DMS53 (cell line): ENCODE measurements around the gene SPATA21.
A peak's percentile ranks its signal among the peaks of the same experiment; 100 is the strongest.
"Not testable (repeated sequence)": the region's sequence is repeated elsewhere in the genome, so short reads cannot be mapped to it uniquely, and the experiment has no call there.

Experiments used
- DNase-seq: peaks from one replicate; lab custom pipeline; 2025; lab: John Stamatoyannopoulos, UW

Gene SPATA21

DNA sequence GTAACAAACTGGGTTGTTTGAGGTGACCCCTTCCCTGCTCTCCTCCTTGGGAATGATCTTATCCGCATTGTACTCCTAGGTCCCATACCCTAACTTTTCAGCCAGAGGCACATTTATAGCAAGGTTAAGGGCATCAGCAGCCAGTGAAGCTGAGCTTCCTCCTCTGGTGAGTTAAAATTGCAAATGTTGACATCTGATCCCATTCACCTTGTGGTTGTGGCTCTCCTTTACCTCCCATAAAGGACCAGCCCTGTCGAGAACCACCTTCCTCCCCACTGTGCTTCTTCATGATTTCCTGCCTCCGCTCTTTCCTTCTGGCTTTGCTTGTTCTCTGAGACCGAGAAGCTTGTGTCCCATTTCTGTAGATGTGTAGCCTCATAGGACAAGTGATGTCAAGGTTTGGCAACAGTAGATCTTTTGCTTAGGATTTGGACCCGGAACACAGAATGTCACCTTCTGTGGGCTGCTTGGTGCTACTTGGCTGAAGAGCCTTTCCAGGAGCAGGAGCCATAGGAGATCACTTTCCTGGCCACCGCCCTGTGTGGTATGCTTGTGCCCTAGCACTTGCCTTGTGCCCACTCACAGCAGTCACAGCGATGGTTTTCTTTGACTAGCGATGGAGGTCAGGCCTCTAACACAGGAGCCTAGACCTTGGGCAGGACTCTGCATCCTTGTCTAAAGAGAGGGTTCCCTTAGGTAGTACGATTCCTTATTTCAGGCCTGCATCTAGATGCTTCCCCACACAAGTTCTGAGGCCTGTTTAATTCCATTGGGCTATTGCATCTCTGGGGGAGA lies 51.4 kb downstream of the SPATA21 start:
- no peak for DNase-seq

GRCh38 chr1:16383888-16384287 lies 53.3 kb downstream of the SPATA21 start:
- no peak for DNase-seq

DNA sequence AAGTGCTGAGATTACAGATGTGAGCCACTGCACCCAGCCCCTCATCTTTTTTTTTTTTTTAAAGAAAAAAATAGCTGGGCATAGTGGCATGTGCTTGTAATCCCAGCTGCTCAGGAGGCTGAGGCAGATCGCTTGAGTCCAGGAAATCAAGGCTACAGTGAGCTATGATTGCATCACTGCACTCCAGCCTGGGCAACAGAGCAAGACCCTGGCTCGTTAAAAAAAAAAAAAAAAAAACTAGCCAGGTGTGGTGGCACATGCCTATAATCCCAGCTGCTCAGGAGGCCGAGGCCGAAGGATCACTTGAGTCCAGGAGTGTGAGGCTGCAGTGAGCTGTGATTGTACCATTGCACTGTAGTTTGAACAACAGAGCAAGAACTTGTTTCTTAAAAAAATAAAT lies 56.4 kb downstream of the SPATA21 start:
- DNase-seq: no peak

DNA sequence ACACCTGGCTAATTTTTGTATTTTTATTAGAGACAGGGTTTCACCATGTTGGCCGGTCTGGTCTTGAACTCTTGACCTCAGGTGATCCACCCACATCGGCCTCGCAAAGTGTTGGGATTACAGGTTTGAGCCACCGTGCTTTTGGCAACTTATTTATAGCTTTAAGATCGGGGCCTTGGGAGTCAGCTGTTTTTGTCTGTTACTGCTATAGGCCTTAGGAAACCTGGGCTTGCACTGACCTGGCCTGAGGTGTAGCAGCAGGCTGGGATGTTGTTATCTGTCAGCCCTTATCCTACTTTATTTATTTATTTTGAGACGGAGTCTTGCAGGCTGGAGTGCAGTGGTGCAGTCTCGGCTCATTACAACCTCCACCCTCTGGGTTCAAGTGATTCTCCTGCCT lies 58.8 kb downstream of the SPATA21 start:
- DNase-seq: no peak

- DNase-seq: no peak
These were observed 60.3 kb downstream of the SPATA21 start for GRCh38 chr1:16376971-16377370.

GRCh38 chr1:16375521-16376340 lies 61.5 kb downstream of the SPATA21 start:
- no peak for DNase-seq

DNA sequence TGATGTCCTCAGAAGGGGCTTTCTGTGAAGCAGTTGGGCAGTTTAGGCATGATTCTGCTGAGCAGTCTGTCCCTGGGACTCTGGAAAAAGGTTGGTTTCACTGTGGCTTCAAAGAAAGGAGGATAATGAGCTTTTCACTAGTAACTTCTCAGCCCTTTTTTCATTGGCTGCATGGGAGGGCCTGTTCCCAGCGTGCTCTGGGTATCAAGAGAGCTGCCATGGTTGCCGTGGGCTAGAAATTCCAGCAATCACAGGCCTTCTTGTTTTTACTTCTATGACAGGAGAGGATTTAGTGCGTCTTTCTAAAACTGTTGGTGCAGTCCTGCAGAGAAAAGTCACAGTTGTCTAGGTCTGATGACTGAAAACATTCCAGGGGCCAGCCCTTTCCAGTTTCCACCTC lies 63.0 kb downstream of the SPATA21 start:
- no peak for DNase-seq

DNA sequence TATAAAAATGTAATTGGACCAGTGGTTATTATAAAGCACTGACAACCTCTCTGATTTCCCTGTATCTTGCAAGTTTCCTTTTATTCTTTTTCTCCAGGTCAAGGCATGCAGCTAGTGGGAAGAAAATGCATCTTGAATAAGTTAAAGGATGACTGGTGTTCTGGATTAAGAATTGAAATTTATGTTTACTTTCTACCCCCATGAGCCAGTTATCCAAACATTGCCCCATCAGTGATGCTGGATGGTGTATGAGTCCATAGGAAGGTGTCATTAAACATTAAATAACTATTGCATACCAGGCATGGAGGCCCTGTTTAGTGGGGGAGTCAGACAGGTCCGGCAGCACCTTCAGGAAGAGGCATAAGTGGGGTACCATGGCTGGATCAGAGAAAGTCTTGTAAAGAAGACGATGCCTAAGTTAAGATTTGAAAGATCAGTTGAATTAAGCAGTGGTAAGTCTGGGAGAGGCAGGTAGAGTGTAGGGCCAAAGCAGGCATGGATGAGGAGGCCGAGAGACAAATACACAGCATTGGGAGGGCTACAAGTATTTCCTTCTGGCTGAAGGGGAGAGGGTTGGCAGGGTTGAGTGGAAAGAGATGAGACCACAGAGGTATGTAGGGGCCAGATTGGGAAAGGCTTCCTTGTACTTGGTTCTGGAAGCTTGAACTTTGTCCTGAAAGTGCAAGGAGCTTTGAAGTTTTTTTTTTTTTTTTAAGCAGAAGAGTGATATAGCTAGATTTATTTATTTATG lies 64.5 kb downstream of the SPATA21 start:
- no peak for DNase-seq

DNA sequence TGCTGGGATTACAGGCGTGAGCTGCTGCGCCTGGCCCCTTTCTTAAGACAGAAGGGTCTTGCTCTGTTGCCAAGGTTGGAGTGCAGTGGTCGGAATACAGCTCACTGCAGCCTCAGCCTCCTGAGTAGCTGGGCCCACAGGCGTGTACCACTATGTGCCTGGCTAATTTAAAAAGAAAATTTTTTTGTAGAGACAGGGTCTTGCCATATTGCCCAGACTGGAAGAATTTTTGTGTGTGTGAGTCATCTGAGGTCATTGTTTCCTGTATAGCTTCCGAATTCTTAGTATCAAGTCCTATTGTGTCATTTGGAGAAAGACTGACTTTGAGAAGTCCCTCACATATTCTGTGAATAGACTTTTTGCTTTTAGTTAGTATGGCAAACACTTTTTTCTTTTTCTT lies 65.5 kb downstream of the SPATA21 start:
- DNase-seq: no peak

- no peak for DNase-seq
These were observed 67.4 kb downstream of the SPATA21 start for GRCh38 chr1:16369821-16370220.

DNA sequence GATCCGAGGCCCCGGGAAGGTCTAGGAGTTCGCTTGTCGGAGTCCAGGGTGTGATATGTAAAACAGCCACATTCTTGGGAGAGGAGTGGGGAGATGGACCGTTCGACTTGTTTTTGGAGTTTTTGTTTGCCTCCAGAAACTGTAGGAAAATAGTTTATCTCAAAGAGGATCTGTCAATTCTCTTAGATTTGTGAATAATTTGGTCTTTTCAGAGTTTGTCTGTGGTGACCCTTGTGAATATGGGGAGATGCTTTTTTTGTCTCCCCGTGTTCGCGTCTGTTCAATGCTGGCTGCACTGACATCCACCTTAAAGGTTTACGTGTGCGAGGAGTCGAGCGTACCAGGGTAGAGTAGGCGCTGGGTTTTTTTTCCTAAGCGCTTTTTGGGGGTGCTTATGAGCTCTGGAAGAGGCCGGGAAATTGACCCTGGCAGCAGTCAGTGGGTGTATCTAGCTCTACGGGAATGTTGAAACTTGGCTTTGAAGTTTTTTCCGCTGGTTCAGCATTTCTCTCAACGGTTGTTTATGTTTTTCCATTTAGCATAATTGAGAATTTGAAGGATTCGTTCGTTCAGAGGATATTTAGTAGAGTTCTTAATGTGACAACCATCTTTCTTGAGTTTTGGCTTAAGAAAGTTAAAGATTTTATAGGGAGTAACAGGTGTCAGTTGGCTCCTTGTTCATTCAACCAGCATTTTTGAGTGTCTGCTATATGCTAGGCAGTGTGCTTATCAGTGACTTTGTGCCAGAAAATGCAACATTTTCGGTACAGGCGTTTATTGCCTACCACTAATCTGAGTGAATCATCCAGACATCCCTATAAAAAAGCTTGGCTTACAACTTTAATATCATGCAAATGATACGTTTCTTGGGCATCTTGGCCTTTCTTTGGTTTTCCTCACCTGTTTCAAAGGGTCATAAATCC lies 69.0 kb downstream of the SPATA21 start:
- DNase-seq: no peak

DNA sequence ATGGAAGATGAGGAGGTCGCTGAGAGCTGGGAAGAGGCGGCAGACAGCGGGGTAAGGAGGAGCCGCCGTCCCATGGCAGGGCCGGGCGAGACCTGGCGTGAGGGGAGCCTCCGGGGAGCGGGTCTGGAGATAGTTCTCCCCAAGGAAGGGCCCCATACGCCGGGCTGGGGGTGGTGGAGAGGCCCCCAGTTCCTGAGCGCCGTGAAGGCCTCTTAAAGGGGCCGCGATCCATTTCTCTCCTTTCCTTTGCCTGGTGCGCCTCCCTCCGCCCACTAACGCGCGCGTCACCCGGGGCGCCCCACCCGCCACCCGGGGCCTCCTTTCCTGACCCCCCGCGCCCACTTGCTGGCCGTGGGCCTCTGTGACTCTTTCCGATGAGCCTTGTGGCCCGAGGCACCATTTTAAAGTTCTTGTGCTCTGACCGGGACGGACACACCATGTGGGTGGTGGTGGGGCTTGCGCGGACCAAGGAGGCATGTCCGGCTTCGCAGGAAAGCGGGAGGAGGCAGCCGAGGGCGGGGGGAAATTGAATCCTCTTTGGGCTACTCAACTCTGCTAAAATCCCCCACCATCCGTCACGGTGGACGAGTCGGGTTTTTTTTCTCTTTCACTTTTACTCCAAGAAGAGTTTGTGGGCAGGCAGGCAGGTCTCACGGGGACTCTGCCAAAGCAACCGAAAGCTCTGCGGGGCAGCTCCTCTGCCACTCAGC lies 69.8 kb downstream of the SPATA21 start:
- DNase-seq: peak; percentile 87

- DNase-seq: peak; percentile 100
These were observed 70.4 kb downstream of the SPATA21 start, which contains the start of gene SZRD1 for GRCh38 chr1:16366722-16367257. TSS of gene SZRD1 (plus strand) at chr1:16367242. CDS start at chr1:16367258, 16 bp downstream.

DNA sequence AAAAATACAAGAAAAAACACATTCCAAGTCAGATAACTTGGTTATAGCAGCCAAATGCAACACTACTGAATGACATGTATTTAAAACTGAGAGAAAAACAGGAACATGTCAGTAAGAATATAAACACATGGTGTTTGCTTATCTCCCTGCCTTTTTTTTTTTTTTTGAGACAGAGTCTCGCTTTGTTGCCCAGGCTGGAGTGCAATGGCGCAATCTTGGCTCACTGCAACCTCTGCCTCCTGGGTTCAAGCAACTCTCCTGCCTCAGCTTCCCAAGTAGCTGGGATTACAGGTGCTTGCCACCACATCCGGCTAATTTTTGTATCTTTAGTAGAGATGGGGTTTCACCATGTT lies 72.1 kb downstream of the SPATA21 start:
- not testable (repeated sequence) for DNase-seq

DNA sequence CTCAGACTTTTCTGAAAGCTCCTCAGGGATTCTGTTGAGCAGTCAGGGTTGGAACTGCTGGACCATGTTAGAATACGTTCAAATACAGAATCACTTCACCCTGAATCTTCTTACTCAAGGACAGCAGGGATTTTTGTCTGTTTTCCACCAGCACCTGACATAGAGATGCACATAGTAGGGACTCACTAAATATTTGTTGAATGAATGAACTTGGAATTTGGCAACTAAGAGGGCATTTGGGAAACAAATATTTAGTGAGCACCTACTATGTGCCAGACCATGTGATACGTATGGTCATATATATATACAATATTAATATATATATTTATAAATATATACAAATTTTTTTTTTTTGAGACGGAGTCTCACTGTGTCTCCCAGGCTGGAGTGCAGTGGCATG lies 80.4 kb downstream of the SPATA21 start:
- DNase-seq: no peak

DNA sequence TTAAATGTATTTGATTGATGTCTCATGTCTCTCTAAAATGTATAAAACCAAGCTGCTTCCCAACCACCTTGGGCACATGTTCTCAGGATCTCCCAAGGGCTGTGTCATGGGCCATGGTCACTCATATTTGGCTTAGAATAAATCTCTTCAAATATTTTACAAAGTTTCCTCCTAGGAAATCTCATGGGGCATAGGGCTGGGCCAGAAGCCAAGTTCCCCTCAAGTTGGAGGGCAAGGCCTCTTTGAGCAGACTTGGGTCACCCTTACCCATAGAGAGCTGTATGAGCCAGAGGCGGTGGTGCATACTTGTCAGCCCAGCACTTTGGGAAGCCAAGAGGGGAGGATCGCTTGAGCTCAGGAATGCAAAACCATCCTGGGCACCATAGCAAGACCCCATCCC lies 82.6 kb downstream of the SPATA21 start:
- no peak for DNase-seq

DNA sequence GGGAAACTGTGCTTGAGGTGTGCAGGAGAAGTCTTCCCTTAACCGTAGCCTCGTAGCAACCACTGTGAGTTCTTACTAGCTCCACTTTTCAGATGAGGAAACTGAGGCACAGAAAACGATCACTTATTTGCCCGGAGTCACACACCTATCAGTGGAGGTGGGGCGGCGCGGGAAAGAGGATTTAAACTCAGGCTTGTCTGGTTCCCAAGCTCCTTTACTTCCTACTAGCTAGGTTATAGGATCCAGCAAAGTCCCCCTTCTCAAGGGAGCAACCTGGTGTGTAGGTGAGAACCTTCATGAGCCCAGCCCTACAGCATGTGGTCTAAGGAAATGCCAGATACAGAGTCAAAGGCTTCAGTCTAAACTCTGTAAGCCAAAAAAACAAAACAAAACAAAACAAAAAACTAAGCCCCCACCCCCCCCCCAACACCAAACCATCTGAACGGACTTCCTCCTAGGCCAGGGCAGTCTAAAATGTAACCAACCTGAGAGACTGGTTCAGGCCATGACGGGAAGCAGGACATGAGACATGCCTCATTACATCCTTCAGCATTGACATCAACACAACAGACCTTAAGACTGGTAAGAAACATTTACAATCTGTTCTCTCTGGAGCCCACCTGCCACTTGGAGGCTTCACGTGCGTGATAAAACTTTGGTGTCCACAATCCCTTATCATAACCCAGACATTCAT lies 84.2 kb downstream of the SPATA21 start:
- peak; percentile 83 for DNase-seq

DNA sequence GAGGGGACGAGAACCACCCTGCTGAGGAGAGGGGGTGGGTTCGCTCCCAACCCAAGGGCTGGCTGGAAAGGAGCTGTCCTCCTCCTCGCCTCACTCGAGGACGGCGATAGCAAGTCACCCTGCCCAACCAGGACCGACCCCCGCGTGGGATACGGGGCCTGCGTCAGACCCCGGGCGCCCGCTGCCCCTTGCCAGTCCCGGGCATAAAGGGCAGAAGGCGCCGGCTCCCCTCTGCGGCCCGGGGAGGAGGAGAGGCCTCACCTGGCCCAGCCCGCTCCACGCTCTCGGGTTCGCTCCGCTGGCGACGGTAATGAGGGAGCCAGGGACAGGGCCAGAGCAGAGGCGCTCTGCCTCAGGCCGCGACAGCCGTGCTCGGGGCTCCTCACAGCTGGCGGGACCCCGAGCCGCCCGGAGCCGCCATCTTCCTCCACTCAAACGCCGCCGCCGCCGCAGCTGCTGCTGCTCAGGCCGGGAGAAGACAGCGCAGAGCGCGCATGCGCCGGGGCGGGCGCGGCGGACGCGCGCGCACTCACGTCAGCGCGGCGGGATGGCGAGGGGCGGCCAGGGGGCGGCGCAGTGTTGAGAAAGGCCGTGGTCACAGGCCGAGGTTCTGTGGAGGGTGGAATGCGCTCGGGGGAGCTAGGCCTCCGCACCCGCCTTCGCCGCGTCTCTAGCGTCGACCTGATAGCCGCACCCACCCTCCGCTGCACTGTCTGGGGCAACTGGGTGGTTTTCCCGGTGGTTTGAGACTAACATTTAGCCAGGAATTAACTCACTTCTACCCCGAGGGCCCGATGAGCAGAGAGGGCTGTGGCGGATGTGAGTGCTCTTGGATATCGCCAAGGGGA lies 85.0 kb downstream of the SPATA21 start, which contains the start of gene FBXO42:
Gene FBXO42 (minus strand): TSS at position 487 of the 848 bp plus-strand sequence. CDS start 37,062 bp downstream, outside the sequence.
- DNase-seq: peak; percentile 95
